A549 (cell line): ENCODE results near the gene RFT1.

Experiments used
- EHMT2 ChIP-seq: fragments of 200-600 bp; sonication (generic); IDR thresholded peaks from 2 replicates; pipeline ENCODE4 v1.6.1; 2016; ENCODE audit warnings: antibody characterized with exemption, low read depth, mild to moderate bottlenecking, moderate library complexity
- POLR2A ChIP-seq: IDR thresholded peaks from 2 replicates; pipeline ENCODE4 v1.6.1; 2012; ENCODE audit warnings: mild to moderate bottlenecking, low read length
- TF ChIP-seq, protein P1 (sequence below): fragments of >200 bp; sonication (Bioruptor Twin); formaldehyde crosslinking; IDR thresholded peaks from 3 replicates; pipeline ENCODE4 v1.5.1; 2016

DNA sequence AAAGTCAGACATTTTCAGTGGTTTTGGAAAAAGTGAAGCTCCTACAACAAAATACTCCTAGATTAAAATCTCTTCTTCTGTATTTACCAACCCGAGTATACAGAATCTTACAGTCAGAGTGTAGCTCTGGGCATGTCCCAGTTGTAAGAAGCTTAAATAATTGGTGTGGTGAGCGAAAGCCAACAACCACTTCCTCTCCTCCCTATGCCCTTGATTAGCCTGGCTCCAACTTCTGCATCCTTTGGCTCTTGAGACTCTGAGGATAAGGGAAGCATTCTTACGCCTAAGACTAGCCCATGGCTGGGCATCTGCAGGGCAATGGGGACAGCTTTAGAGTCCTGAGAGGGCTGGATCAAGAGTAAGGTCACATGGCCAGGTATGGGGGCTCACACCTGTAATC is 25.5 kb downstream of the RFT1 start:
- no peak for TF ChIP-seq EHMT2
- TF ChIP-seq POLR2A: no peak
- TF ChIP-seq, protein P1, sequence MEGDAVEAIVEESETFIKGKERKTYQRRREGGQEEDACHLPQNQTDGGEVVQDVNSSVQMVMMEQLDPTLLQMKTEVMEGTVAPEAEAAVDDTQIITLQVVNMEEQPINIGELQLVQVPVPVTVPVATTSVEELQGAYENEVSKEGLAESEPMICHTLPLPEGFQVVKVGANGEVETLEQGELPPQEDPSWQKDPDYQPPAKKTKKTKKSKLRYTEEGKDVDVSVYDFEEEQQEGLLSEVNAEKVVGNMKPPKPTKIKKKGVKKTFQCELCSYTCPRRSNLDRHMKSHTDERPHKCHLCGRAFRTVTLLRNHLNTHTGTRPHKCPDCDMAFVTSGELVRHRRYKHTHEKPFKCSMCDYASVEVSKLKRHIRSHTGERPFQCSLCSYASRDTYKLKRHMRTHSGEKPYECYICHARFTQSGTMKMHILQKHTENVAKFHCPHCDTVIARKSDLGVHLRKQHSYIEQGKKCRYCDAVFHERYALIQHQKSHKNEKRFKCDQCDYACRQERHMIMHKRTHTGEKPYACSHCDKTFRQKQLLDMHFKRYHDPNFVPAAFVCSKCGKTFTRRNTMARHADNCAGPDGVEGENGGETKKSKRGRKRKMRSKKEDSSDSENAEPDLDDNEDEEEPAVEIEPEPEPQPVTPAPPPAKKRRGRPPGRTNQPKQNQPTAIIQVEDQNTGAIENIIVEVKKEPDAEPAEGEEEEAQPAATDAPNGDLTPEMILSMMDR: no peak
